Activated CD4-positive, CD25-positive, alpha-beta regulatory T cell treated with anti-CD3 and anti-CD28 coated beads, Interleukin-2, amount 50 U/mL, for 24 hours (primary cell): Measurements from ENCODE around the gene PDE9A.
"Not testable (repeated sequence)": the region's sequence is repeated elsewhere in the genome, so short reads cannot be mapped to it uniquely, and the experiment has no call there.

Experiments used
- ATAC-seq, 2 donors: fragments of 150-1000 bp; cut with Tn5 transposase; one replicate each; pipeline ENCODE4 v1.10.0; 2021; ENCODE audit warnings: mild to moderate bottlenecking in 1 of 2, moderate library complexity in 1 of 2

Gene PDE9A

DNA sequence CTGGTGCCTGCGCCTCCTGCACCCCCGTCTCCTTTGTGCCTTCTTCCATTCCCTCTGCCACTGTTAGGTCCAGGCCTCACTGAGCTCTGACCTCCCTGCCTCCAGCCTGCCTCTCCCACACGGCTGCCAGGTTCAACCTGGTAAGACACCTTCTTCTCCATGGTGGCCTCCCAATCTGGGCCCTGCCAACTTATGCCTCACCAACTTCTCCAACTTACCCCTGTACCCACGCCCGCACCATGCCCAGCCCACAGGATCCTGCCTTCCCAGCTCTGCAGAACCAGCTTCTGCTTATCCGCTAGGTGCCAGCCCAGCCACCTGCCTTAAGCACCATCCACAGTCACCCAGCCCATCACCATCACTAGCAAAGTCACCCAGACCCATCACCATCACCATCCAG, 37.2 kb downstream of the PDE9A start:
- no peak for ATAC-seq

DNA sequence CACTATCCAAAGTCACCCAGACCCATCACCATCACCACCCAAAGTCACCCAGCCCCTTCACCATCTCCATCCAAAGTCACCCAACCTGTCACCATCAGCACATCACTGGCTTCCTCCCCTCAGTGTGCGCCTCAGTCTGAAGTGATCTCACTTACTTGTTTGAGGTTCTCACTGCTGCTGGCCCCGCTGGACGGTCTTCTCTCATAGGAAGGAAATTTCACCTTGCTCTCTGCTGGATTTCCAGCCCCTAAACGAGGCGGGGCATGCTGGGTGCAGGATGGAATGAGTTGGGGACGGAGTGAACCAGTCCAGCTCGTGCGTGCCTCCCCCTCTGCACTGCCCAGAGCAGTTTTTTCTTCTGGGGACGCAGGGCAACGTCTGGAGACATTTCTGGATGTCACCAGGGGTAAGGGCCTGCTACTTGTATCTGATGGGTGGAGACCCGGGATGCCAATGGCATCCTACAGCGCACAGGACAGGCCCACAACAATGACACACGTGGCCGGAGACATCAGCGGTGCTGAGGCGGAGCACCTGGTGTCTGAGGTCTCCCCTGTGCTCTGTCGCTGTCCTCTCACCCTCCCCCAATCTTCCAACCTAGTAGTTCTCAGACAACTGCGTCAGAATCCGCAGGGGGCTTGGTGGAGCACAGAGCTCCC, 38.6 kb downstream of the PDE9A start:
- ATAC-seq: no peak

DNA sequence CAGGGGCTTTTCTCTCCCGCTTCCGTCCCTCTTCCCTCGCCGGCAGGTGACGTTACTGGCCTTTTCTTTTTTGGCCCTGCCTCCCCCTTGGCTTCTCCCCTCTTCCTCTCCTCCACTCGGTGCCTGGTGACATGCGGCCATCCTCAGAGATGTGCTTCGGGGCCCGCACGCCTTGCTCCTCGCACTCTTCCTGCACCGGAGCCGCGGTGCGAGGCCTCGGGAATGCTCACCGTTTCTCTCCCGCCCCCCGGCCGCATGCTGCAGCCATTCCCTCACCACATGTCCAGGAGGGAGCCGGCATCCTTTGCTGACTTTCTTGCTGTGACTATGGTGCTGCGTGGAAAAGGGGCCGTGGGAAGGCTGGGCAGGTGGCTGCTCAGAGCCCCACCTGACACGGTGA, 39.3 kb downstream of the PDE9A start:
- ATAC-seq: no peak

DNA sequence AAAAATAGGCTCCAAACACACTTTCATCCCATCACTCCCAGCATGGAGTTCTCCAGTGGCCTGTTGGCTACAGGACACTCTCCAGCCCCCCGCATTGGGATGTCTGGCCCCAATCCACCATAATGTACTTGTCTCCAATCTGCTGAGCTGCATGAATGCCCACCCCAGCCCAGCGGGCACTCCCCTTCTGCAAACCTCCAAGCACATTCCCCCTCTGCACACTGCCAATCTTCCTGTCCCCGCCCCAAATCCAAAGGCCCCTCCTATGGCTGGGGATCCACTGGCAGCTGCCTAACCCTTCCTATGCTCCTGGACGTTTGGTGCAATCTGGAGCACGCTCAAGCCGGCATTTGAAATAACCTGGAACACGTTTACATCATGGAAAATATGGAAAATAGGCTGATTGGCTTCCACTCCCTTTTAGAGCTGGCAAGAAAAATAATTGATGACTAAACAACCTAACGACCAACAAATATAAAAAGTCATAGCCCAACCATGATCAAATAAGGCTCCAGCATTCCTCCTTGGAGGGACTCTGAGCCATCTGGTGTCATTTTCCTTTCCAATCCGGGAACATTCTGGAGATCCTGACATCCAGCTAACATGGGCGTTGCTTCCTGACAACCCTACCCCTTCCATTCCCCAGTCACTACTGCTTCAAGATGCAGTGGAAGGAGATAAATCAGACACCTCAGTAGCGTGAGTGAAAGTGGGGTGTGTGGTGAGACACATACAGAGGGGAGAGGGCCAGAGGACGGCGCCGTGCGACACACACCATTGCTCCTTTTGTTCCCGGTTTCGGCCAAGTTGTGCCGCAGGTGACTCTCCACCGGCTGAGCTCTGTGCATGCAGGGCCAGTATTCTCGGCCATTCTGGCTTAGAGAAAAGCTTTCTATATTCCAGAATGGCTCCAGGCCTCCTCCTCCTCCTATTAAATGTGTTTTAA, 41.6 kb downstream of the PDE9A start:
- ATAC-seq: no peak

DNA sequence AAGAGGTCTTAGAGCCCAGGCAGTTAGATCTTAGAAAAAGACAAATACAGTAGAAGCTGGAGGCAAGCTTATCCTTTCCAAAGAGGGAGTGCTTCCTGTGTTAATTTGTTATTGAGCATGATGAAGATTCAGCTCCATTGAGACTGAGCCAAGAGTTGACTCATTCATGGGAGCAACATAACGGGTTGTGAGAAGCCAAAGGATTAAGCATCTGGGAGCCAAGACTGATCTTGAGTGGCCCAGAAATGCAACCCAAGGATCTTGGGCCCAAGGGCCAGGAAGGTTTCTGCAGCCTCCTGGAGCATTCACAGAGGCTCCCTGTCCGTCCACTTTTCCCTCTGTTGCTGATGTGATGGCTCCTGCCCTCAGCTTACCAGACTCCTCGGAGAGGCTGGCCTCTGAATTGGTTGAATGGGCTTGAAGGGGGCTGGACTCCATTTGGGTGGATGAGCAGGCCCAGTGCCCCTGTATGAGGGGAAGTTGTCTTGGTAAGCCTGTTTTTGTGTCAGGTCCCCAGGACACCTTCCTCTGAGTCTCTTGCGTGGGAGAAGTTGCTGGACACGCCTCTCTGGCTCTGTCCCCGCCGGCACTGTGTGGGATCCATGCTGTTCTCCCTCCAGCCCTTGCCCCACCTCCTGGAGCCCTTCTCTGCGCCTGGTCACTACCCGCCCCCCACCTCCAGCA, 42.4 kb downstream of the PDE9A start:
- ATAC-seq: no peak

DNA sequence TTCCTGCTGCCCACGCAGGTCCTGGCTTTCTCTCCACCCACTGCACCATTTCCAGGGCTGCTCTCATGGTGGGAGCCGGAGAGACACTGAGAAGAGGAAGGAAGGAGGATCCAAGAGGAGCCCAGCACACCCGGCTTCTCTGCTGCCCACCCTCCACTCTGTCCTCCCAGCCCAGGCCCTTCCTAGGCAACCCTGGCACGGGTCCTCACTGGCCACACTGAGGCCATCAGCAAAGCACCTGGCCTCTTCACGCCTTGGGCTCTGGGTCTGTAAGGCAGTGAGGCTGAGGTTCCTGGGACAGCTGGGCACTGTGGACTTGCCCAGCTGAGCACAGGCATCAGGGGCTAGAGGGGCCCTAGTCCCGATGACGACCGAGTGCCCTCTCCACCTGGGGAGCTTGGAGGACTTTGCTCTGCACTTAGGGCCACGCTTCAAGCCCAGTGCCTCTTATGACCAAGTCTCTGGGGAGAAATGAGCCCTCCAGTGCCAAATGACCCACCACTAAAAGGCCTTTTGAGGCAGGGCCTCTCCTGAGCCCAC, 43.1 kb downstream of the PDE9A start:
- no peak for ATAC-seq

DNA sequence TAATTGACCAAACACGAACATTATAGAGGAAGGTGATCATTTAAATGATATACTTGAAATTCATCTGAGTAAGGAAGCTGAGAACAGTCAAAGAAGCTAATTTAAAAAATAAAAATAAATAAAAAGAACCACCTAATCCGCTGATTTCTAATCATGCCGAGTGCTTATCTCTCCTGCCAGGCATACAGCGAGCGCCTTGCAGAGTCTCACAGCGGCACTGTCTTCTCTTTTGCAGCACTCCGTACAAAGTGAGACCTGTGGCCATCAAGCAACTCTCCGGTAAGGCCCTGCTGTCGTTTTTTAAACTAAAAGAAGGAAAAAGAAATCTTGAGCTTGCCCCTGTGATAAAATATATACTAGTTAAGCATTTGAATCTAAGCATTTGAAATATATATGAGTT, 45.3 kb downstream of the PDE9A start:
- no peak for ATAC-seq

DNA sequence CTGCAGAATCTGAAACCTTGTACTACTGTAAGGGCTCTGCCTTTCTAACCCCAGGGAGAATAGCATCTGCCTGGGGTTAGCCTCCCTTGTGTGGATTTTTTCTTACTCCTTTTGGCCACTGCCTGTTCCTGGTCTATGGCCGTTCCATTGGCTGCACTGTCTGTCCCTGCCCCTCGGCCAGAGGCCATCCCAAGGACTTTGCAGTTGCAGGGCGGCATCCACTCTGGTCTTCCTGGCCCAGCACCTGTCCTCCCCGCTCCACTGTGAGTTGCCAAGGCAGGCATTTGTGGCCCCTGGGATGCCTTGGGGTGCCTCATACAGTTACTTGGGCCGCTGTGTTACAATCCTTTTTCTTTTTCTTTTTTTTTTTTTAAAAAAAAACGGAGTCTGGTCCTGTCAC, 45.8 kb downstream of the PDE9A start:
- no peak for ATAC-seq

DNA sequence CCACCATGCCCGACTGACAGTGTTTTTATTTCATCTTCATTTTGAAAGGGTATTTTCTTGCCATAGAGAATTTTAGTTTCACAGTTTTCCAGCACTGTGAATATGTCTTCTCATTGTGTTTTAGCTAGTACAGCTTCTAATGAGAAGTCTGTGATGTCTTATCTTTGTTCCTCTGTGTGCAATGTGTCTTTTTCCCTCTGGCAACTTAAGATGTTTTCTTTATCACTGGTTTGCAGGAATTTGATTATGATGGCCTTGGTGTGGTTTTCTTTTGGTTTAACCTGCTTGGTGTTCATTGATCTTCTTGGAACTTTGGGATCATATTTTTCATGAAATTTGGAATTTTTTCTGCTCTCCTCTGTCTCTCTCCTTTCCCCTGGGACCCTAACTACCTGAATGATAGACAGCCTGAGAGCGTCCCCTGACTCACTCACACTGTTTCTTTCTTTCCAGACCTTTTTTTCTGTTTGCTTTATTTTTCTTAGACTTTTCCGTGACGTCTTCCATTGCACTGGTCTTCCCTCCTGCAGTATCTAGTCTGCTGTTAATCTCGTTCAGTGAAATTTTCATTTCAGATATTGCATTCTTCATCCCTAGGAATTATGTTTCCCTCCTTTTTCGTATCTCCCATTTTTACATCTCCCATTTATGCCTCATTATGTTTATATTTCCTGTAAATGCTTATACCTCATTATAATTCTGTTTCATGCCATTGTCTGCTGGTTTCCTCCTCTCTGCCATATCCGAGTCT, 48.5 kb downstream of the PDE9A start:
- no peak for ATAC-seq

DNA sequence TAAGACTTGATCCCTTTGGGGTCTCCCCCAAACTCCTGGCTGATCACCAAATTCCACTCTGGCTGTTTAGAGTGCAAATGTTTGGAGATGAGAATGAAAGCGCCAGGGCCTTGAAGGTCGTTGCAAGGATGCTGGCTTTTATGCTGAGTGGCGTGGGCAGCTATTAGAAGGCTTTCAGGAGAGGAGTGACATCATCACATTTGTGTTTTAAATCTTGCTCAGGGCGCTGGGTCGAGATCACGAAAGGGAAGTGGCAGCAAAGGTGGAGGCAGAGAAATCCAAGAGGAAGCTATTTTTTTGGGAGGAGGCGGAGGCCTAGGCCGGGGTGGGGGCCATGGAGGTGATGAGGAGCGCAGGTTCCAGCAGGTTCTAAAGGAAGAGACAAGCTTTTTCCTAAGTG, 49.3 kb downstream of the PDE9A start:
- ATAC-seq: no peak

DNA sequence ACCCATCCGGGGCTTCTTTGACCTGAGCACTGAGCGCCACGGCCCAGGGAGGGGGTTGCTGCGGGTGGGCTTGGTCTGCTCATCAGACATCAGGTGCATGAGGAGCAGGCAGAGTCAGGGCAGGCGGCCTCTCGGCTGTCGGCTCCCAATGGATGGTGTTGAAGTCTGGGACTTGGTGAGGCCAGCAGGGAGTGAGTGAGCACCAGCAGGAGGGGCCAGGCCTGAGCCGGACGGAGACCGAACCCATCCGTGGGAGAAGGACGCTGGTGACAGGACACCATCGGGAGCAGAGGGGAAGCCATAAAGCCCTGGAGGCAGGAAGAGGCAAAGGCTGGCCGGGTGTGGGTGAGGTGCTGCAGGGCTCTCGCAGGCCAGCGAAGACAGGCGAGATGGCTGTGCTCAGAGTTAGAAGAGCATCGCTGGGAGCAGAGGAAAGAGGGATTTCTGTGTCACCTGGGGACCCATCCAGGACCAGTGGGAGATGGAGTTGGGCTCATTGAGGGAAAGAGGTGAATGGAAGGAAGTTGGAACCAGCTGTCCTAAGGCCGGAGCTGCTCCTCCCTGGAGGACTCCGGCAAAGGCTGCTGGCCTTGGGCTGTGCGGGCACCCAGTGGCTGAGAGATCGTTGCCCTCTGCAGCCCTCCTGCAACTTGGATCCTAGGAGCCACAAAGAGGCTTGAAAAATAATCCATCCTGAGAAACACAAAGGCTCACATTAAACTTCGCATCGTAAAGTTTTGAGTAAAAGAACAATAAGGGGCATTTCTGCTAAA, 49.9 kb downstream of the PDE9A start:
- no peak for ATAC-seq

DNA sequence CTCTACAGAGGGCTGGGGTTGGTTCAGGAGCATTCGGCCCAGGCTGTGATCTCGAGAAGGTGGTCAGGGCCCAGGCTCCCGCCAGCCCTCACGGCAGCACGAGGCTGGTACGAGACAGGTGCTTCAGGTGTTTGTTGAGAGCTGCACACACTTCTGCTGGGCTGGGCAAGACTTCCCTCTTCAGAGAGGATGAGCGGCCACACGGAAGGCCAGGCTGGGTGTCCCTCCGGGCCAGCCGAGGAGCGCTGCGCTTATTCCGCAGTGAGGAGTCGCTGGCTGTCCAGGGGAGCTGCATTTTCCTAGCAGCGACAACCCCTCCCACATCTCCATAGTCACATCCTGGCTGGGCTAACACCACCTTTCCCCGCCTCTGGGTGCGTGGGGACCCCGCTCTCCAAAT, 50.5 kb downstream of the PDE9A start:
- no peak for ATAC-seq

DNA sequence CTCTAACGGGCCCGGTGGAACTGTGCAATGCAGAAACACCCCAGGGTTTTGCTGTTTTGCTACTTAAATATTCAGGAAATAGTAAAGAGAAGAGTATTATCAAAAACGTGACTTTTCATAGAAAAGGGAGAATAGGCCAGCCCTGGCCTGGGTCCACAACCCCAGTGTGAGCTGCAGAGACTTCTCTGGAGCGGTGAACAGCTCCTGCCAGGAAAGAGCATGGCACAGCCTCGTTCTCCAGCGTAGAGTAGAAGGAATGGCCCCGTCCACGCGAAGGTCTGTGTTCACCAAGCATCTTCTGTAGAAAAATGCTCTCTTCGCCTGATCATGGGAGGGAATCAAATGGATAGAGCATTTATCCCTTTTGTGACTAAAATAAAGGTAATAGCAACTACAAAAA, 51.4 kb downstream of the PDE9A start:
- no peak for ATAC-seq

DNA sequence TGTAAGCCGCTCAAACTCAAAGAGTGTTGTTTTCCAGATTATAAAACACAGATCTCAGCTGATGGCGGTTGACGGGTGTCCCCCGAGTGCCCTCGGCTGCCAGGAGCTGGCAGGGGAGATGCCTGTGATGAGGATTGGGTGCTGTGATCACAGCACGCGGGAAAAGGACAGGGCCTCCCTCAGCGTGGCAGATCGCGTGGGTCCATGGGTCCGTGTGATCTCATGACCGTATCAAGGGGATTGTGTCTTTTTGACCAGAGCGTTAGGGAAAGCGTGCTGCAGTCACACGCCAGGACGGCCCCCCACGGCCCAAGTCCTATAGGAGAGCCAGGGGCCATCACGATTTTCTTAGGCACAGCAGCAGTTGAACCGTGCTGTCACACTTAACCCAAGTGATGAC, 51.9 kb downstream of the PDE9A start:
- no peak for ATAC-seq

DNA sequence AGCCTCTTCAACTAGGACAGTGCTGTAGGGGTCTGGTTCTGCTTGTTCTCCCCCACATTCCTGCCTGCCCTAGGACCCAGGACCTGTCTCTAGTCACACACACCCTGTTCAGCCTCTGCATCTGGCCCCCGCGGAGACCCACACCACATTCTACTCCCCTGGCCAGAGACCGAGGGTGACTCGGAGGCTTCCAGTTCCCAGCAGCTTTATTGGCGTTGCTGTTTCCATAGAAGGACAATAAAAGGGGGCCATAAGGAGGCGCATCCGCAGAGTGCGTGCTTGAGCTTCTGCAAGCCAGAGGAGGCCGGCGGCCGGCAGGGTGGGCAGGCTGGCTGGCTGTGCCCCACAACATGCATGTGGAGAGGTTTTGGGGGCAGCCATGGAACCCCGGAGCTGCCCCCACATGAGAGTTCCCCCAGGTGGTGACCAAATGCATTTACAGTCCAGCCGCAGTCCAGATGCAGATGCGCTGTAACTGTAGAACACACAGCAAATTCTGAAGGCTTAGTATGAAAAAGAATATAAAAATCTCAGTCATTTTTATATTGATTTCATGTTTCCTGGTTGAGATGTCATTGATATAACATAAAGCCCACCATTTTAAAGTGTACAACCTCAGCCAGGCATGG, 52.4 kb downstream of the PDE9A start:
- no peak for ATAC-seq

DNA sequence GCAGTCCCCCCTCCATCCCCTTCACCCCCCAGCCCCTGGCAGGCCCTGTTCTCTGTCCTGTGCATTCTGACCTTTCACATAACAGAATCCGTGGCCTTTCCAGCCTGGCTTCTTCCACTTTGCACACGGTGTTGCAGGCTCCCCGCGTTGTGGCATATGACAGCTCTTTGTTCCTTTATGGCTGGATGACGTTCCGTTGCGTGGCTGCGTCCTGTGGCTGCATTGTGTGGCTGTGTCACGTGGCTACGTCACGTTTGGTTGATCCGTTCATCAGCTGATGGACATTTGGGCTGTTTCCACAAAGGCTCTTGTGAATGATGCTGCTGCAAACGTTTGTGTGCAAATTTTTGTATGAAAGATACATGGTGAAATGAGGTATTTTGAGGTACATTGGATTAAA, 53.3 kb downstream of the PDE9A start:
- ATAC-seq: no peak

DNA sequence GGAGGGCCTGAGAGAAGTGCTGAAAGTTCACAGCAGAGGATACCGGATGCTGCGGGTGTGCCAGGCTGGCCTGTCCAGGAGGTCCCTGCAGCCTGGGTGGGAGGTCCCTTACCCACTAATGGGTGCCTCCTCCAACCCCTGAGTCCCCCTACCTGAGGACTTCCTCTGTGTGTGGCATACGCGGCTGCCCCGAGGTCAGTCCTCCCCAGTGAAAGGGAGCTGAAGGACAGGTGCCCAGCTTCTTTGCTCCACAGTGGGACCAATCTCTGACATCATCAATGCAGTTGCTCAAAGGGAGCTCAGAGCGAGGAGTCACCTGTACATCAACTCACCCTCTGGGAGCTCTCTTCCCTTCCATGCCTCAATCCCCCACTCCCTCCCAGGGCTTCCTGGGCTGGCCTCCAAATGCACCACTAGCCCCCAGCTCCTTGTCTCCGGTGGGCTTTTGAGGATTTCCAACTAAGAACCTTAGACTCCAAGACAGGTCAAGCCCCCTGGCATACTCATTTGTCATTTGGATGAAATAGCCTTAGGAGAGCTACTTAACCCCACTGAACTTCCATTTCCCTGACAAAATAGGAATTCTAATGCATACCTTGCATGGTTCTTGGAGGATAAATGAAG, 53.9 kb downstream of the PDE9A start:
- ATAC-seq: no peak

DNA sequence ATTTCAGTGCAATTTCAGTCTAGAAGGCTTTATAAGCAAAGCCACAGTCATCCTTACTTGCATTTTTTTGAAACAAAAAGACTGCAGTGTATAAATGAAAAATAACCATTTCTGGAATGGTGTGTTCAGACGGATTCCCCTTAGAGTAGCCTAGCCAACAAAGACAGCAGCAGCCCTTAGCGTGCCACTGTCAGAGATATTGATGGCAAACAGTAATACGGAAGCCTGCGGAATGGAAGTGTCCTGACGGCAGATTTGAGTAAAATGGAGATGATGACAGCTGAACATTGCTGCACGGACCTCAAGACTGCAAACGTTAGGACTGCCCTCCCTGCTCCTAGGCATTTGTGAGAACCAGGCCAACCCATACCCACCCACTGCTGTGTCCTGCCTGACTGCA, 54.7 kb downstream of the PDE9A start:
- no peak for ATAC-seq

DNA sequence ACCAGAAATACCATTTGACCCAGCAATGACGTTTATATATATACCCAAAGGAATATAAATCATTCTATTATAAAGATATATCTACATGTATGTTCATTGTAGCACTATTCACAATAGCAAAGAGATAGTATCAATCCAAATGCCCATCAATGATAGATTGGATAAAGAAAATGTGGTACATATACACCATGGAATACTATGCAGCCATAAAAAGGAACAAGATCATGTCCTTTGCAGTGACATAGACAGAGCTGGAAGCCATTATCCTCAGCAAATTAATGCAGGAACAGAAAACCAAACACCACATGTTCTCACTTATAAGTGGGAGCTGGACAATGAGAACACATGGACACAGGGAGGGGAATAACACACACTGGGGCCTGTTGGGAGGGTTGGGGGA, 55.5 kb downstream of the PDE9A start:
- ATAC-seq: not testable (repeated sequence)

DNA sequence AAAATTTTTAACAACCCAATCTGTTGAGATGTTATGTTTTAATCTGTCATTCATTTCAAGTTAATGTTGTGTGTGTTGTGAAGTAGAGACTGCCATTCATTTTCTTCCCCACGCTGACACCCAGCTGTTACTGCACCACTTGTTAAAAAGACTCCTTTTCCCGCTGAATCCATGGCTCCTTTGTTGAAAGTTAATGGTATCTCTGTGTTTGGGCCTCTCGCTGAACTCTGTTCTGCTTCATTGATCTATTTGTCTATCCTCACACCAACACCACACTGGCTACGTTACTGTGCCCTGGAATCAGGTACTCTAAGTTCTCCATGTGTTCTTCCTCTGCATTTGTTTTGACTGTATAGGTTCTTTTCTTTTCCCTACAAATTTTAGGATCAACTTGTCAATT, 58.2 kb downstream of the PDE9A start:
- ATAC-seq: no peak

DNA sequence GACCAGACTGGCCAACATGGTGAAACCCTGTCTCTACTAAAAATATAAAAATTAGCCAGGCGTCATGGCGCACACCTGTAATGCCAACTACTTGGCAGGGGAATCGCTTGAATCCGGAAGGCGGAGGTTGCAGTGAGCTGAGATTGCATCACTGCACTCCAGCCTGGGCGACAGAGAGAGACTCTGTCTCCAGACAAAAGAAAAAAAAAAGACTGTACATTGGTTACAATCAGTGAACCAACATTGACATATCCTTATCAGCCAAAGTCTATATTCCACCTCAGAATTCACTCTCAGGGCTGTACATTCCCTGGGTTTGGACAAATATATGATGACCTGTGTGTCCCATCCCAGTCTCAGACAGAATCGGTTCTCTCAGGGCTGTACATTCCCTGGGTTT, 62.0 kb downstream of the PDE9A start:
- ATAC-seq: not testable (repeated sequence)
